ENCODE measurements around the gene FUT3. TPM values are rescaled to one million over a fixed set of nuclear protein-coding genes. Genes with fewer than 3 reads are reported as not detected.

The FUT3 gene
- total RNA-seq, 6 donors from 2014 or later: 4.2 to 19.5 (median 12.7) TPM

DNA sequence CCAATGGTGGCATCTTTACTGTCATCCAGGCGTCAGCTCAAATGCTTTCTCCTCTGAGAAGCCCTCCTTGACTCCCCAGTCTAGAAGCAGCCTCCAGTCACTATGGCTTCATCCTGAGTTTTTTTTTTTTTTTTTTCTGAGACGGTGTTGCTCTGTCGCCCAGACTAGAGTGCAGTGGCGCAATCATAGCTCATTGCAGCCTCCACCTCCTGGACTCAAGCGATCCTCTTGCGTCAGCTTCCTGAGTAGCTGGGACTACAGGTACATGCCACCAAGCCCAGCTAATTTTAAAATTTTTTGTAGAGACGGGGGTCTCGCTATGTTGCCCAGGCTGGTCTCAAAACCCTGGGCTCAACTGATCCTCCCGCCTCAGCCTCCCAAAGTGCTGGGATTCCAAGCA, 42.2 kb downstream of the FUT3 start:
- peak overlapping the region in 1 of 4 donors; percentile 30 for H3K27ac ChIP-seq
- H3K36me3 ChIP-seq: no peaks in the 10 kb centered on the region
- DNase-seq (peak in 1 of 2 donors; percentile 90), ATAC-seq (ENCODE audit: low FRiP score in 2 of 2) (no peak)
- WGBS, 2 donors: 55 to 57% methylated on average over 9 of the region's 9 CpGs
- no peak overlapping the region for H3K4me3 ChIP-seq
- TF ChIP-seq, protein P1, sequence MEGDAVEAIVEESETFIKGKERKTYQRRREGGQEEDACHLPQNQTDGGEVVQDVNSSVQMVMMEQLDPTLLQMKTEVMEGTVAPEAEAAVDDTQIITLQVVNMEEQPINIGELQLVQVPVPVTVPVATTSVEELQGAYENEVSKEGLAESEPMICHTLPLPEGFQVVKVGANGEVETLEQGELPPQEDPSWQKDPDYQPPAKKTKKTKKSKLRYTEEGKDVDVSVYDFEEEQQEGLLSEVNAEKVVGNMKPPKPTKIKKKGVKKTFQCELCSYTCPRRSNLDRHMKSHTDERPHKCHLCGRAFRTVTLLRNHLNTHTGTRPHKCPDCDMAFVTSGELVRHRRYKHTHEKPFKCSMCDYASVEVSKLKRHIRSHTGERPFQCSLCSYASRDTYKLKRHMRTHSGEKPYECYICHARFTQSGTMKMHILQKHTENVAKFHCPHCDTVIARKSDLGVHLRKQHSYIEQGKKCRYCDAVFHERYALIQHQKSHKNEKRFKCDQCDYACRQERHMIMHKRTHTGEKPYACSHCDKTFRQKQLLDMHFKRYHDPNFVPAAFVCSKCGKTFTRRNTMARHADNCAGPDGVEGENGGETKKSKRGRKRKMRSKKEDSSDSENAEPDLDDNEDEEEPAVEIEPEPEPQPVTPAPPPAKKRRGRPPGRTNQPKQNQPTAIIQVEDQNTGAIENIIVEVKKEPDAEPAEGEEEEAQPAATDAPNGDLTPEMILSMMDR (IDR thresholded peaks at IDR 0.05): no peak
- TF ChIP-seq POLR2AphosphoS5 (IDR thresholded peaks at IDR 0.05) (no peak), POLR2A (IDR thresholded peaks at IDR 0.05) (no peak), EP300 (IDR thresholded peaks at IDR 0.05) (no peak)
- H3K9me3 ChIP-seq: no peaks in the 10 kb centered on the region
- peaks cover 5 to 17% (median 10%) of the 10 kb centered on the region in 4 donors for H3K4me1 ChIP-seq
- H3K27me3 ChIP-seq: peaks cover 0 to 15% (median 6%) of the 10 kb centered on the region in 4 donors

DNA sequence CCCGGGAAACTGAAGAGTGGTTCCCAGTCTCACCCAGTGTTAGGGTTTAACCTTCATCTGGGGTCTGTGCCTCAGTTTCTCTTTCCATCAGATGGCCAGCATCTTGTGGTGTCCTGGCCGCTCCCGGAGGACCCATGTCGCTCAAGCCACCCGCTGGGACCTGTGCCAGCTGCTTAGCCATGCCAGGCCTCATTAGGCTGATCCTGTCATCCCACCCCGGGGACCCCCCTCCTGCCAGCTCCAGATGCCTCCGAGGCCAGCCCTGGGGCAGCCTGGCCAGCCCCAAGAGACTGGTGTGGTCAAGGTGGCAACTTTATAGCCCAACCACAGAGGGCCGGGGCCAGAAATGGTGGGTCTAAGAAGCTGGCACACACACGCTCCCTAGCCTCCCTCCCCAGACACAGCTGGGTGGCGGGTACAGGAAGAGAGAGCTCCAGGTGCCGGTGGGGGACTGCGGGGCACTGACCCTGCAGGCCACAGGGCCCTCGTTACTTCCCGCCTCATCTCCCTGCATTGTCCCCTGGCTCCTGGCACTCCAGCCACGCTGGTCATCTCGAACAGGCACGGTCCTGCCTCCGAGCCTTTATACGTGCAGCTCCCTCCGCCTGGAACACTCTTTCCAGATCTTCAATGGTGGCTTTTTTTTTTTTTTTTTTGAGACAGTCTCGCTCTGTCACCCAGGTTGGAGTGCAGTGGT, 43.0 kb downstream of the FUT3 start:
- peaks cover 0 to 17% (median 8%) of the 10 kb centered on the region in 4 donors for H3K27me3 ChIP-seq
- no peak overlapping the region for H3K4me3 ChIP-seq
- WGBS, 2 donors: 85 to 89% methylated on average over 17 to 20 of the region's 21 CpGs
- DNase-seq: no peak
- H3K27ac ChIP-seq: no peak overlapping the region
- H3K4me1 ChIP-seq: peaks cover 13 to 25% (median 17%) of the 10 kb centered on the region in 4 donors
- TF ChIP-seq EP300 (IDR thresholded peaks at IDR 0.05) (no peak), POLR2A (IDR thresholded peaks at IDR 0.05) (no peak), POLR2AphosphoS5 (IDR thresholded peaks at IDR 0.05) (no peak)
- TF ChIP-seq, protein P1 (IDR thresholded peaks at IDR 0.05): no peak
- ATAC-seq (ENCODE audit: low FRiP score in 2 of 2): no peak
- H3K36me3 ChIP-seq: no peaks in the 10 kb centered on the region
- H3K9me3 ChIP-seq: no peaks in the 10 kb centered on the region

DNA sequence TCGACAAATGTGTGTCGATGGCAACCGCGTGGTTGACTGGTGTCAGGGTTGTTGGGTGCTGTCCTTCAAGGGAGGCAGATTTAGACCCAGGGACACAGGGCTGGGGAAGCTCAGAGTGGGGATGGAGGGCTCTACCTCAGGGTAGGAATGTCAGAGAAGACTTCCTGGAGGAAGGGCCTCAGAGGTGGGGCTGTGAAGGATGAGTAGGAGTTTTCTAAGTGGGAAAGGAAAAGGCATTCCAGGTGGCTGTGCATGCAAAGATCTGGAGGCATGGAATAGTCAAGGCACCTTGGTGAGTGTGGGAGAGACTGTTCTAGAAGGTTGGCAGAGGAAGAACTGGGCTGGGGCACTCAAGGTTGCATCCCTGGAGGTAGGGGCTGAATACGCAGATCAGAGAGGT, 44.3 kb downstream of the FUT3 start:
- Histone ChIP-seq H3K4me3 (no peak overlapping the region), H3K36me3 (no peaks in the 10 kb centered on the region), H3K27me3 (peaks cover 0 to 24% (median 10%) of the 10 kb centered on the region in 4 donors), H3K4me1 (peaks cover 17 to 34% (median 19%) of the 10 kb centered on the region in 4 donors), H3K9me3 (no peaks in the 10 kb centered on the region), H3K27ac (no peak overlapping the region)
- TF ChIP-seq EP300 (IDR thresholded peaks at IDR 0.05) (no peak), POLR2A (IDR thresholded peaks at IDR 0.05) (no peak), POLR2AphosphoS5 (IDR thresholded peaks at IDR 0.05) (no peak)
- TF ChIP-seq, protein P1 (IDR thresholded peaks at IDR 0.05): no peak
- no peak for DNase-seq
- WGBS, 2 donors: 89 to 99% methylated on average over 5 of the region's 5 CpGs
- ATAC-seq (ENCODE audit: low FRiP score in 2 of 2): no peak

DNA sequence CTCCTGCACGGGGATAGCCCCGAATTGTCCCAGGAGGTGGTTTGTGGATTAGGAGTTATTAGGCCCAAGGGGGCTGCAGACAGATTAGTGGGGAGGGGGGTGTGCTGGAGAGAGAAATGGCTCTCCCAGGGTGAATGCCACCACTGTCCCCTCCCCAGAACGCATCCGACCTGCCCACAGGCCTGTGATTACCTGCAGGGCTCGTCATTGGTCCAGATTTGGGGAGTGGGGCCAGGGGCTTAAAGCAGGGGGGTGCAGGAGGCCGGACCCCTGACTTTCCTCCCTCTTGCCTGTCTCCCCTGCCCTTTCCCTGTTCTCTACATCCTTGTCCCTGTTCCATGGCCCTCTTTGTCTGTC, 45.1 kb downstream of the FUT3 start:
- no peak for DNase-seq
- H3K4me3 ChIP-seq: peak overlapping the region in 1 of 4 donors; percentile 47
- H3K9me3 ChIP-seq: no peaks in the 10 kb centered on the region
- H3K36me3 ChIP-seq: no peaks in the 10 kb centered on the region
- TF ChIP-seq, protein P1 (IDR thresholded peaks at IDR 0.05): peak in 1 of 6 experiments; percentile 17
- no peak for TF ChIP-seq POLR2AphosphoS5 (IDR thresholded peaks at IDR 0.05)
- H3K4me1 ChIP-seq: peaks cover 17 to 36% (median 19%) of the 10 kb centered on the region in 4 donors
- no peak for ATAC-seq (ENCODE audit: low FRiP score in 2 of 2)
- 37 to 46% methylated on average over 6 of the region's 6 CpGs for WGBS, 2 donors
- peak overlapping the region in 1 of 4 donors; percentile 34 for H3K27ac ChIP-seq
- peaks cover 0 to 29% (median 11%) of the 10 kb centered on the region in 4 donors for H3K27me3 ChIP-seq
